Measurements from ENCODE around the gene NDUFAF8.

DNA sequence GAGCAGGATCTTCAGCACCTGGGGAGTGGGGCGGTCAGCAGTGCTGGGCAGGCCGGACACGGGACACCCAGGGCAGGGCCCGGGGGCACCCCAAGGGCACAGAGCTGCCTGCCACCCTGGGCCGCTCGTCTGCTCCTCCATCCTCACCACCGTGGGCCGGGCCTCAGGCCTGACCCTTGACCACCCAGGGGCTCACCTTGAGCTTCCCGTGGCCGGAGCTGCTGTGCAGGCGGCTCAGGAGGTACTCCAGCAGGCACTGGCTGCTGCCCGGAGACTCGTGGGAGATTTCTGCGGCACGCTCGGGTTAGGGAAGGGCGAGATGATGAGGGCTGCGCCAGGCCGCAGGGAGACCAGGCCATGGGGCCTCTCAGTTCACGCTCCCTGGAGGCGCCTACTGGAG lies 2.3 kb upstream of the NDUFAF8 start:
- TF ChIP-seq POLR2A (IDR thresholded peaks at IDR 0.05) = no peak
- TF ChIP-seq, protein P1, sequence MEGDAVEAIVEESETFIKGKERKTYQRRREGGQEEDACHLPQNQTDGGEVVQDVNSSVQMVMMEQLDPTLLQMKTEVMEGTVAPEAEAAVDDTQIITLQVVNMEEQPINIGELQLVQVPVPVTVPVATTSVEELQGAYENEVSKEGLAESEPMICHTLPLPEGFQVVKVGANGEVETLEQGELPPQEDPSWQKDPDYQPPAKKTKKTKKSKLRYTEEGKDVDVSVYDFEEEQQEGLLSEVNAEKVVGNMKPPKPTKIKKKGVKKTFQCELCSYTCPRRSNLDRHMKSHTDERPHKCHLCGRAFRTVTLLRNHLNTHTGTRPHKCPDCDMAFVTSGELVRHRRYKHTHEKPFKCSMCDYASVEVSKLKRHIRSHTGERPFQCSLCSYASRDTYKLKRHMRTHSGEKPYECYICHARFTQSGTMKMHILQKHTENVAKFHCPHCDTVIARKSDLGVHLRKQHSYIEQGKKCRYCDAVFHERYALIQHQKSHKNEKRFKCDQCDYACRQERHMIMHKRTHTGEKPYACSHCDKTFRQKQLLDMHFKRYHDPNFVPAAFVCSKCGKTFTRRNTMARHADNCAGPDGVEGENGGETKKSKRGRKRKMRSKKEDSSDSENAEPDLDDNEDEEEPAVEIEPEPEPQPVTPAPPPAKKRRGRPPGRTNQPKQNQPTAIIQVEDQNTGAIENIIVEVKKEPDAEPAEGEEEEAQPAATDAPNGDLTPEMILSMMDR (IDR thresholded peaks at IDR 0.05) = no peak
